ENCODE data around the gene CLDN4.

Gene CLDN4

GRCh38 chr7:73871163-73872011 is 40.6 kb downstream of the CLDN4 start:
- no peak overlapping the region for H3K4me3 ChIP-seq (ENCODE audit: low read length in 2 of 2)
- H3K9ac ChIP-seq (ENCODE audit: low read depth in 1 of 2, low read length in 2 of 2), result no peak overlapping the region
- no peaks in the 10 kb centered on the region for H3K9me3 ChIP-seq (ENCODE audit: control insufficient read depth in 2 of 2, low read length in 2 of 2)
- H3K36me3 ChIP-seq (ENCODE audit: control insufficient read depth in 2 of 2, insufficient read depth in 2 of 2, low read length in 2 of 2), result no peaks in the 10 kb centered on the region
- H3K27me3 ChIP-seq (ENCODE audit: control insufficient read depth in 2 of 2, insufficient read depth in 2 of 2, low read length in 2 of 2), result no peaks in the 10 kb centered on the region
- peaks cover 8 to 16% of the 10 kb centered on the region in 2 donors for H3K4me1 ChIP-seq (ENCODE audit: control insufficient read depth in 2 of 2, insufficient read depth in 2 of 2, low read length in 2 of 2)
- H3K27ac ChIP-seq (ENCODE audit: low read depth in 2 of 2, low read length in 2 of 2), result no peak overlapping the region

GRCh38 chr7:73872056-73872908 is 41.5 kb downstream of the CLDN4 start:
- no peaks in the 10 kb centered on the region for H3K27me3 ChIP-seq (ENCODE audit: control insufficient read depth in 2 of 2, insufficient read depth in 2 of 2, low read length in 2 of 2)
- no peak overlapping the region for H3K9ac ChIP-seq (ENCODE audit: low read depth in 1 of 2, low read length in 2 of 2)
- H3K27ac ChIP-seq (ENCODE audit: low read depth in 2 of 2, low read length in 2 of 2), result no peak overlapping the region
- H3K4me1 ChIP-seq (ENCODE audit: control insufficient read depth in 2 of 2, insufficient read depth in 2 of 2, low read length in 2 of 2), result peaks cover 8 to 16% of the 10 kb centered on the region in 2 donors
- no peaks in the 10 kb centered on the region for H3K9me3 ChIP-seq (ENCODE audit: control insufficient read depth in 2 of 2, low read length in 2 of 2)
- H3K4me3 ChIP-seq (ENCODE audit: low read length in 2 of 2), result no peak overlapping the region
- no peaks in the 10 kb centered on the region for H3K36me3 ChIP-seq (ENCODE audit: control insufficient read depth in 2 of 2, insufficient read depth in 2 of 2, low read length in 2 of 2)

- Histone ChIP-seq H3K9me3 (ENCODE audit: control insufficient read depth in 2 of 2, low read length in 2 of 2) (no peaks in the 10 kb centered on the region), H3K4me3 (ENCODE audit: low read length in 2 of 2) (no peak overlapping the region), H3K36me3 (ENCODE audit: control insufficient read depth in 2 of 2, insufficient read depth in 2 of 2, low read length in 2 of 2) (no peaks in the 10 kb centered on the region), H3K27me3 (ENCODE audit: control insufficient read depth in 2 of 2, insufficient read depth in 2 of 2, low read length in 2 of 2) (no peaks in the 10 kb centered on the region), H3K4me1 (ENCODE audit: control insufficient read depth in 2 of 2, insufficient read depth in 2 of 2, low read length in 2 of 2) (peaks cover 11 to 16% of the 10 kb centered on the region in 2 donors), H3K9ac (ENCODE audit: low read depth in 1 of 2, low read length in 2 of 2) (no peak overlapping the region), H3K27ac (ENCODE audit: low read depth in 2 of 2, low read length in 2 of 2) (no peak overlapping the region)
These were observed 45.6 kb downstream of the CLDN4 start for GRCh38 chr7:73876361-73876760.

- H3K4me1 ChIP-seq (ENCODE audit: control insufficient read depth in 2 of 2, insufficient read depth in 2 of 2, low read length in 2 of 2), result peaks cover 5 to 17% of the 10 kb centered on the region in 2 donors
- no peak overlapping the region for H3K4me3 ChIP-seq (ENCODE audit: low read length in 2 of 2)
- no peaks in the 10 kb centered on the region for H3K9me3 ChIP-seq (ENCODE audit: control insufficient read depth in 2 of 2, low read length in 2 of 2)
- H3K27me3 ChIP-seq (ENCODE audit: control insufficient read depth in 2 of 2, insufficient read depth in 2 of 2, low read length in 2 of 2), result no peaks in the 10 kb centered on the region
- no peak overlapping the region for H3K9ac ChIP-seq (ENCODE audit: low read depth in 1 of 2, low read length in 2 of 2)
- H3K27ac ChIP-seq (ENCODE audit: low read depth in 2 of 2, low read length in 2 of 2), result no peak overlapping the region
- H3K36me3 ChIP-seq (ENCODE audit: control insufficient read depth in 2 of 2, insufficient read depth in 2 of 2, low read length in 2 of 2), result no peaks in the 10 kb centered on the region
These were observed 46.2 kb downstream of the CLDN4 start for GRCh38 chr7:73876973-73877372.

- no peaks in the 10 kb centered on the region for H3K36me3 ChIP-seq (ENCODE audit: control insufficient read depth in 2 of 2, insufficient read depth in 2 of 2, low read length in 2 of 2)
- no peaks in the 10 kb centered on the region for H3K27me3 ChIP-seq (ENCODE audit: control insufficient read depth in 2 of 2, insufficient read depth in 2 of 2, low read length in 2 of 2)
- H3K9ac ChIP-seq (ENCODE audit: low read depth in 1 of 2, low read length in 2 of 2), result no peak overlapping the region
- H3K4me3 ChIP-seq (ENCODE audit: low read length in 2 of 2), result no peak overlapping the region
- no peaks in the 10 kb centered on the region for H3K9me3 ChIP-seq (ENCODE audit: control insufficient read depth in 2 of 2, low read length in 2 of 2)
- no peak overlapping the region for H3K27ac ChIP-seq (ENCODE audit: low read depth in 2 of 2, low read length in 2 of 2)
- peaks cover 4 to 17% of the 10 kb centered on the region in 2 donors for H3K4me1 ChIP-seq (ENCODE audit: control insufficient read depth in 2 of 2, insufficient read depth in 2 of 2, low read length in 2 of 2)
These were observed 49.3 kb downstream of the CLDN4 start for GRCh38 chr7:73879977-73880681.

GRCh38 chr7:73880755-73881328 is 50.0 kb downstream of the CLDN4 start:
- Histone ChIP-seq H3K9me3 (ENCODE audit: control insufficient read depth in 2 of 2, low read length in 2 of 2) (no peaks in the 10 kb centered on the region), H3K4me3 (ENCODE audit: low read length in 2 of 2) (no peak overlapping the region), H3K9ac (ENCODE audit: low read depth in 1 of 2, low read length in 2 of 2) (no peak overlapping the region), H3K27ac (ENCODE audit: low read depth in 2 of 2, low read length in 2 of 2) (no peak overlapping the region), H3K27me3 (ENCODE audit: control insufficient read depth in 2 of 2, insufficient read depth in 2 of 2, low read length in 2 of 2) (no peaks in the 10 kb centered on the region), H3K4me1 (ENCODE audit: control insufficient read depth in 2 of 2, insufficient read depth in 2 of 2, low read length in 2 of 2) (peaks cover 4 to 17% of the 10 kb centered on the region in 2 donors), H3K36me3 (ENCODE audit: control insufficient read depth in 2 of 2, insufficient read depth in 2 of 2, low read length in 2 of 2) (no peaks in the 10 kb centered on the region)

GRCh38 chr7:73881352-73882046 is 50.7 kb downstream of the CLDN4 start:
- no peak overlapping the region for H3K4me3 ChIP-seq (ENCODE audit: low read length in 2 of 2)
- H3K9me3 ChIP-seq (ENCODE audit: control insufficient read depth in 2 of 2, low read length in 2 of 2), result no peaks in the 10 kb centered on the region
- no peak overlapping the region for H3K27ac ChIP-seq (ENCODE audit: low read depth in 2 of 2, low read length in 2 of 2)
- H3K4me1 ChIP-seq (ENCODE audit: control insufficient read depth in 2 of 2, insufficient read depth in 2 of 2, low read length in 2 of 2), result peaks cover 4 to 17% of the 10 kb centered on the region in 2 donors
- H3K27me3 ChIP-seq (ENCODE audit: control insufficient read depth in 2 of 2, insufficient read depth in 2 of 2, low read length in 2 of 2), result no peaks in the 10 kb centered on the region
- H3K9ac ChIP-seq (ENCODE audit: low read depth in 1 of 2, low read length in 2 of 2), result no peak overlapping the region
- H3K36me3 ChIP-seq (ENCODE audit: control insufficient read depth in 2 of 2, insufficient read depth in 2 of 2, low read length in 2 of 2), result no peaks in the 10 kb centered on the region

- Histone ChIP-seq H3K36me3 (ENCODE audit: control insufficient read depth in 2 of 2, insufficient read depth in 2 of 2, low read length in 2 of 2) (no peaks in the 10 kb centered on the region), H3K9me3 (ENCODE audit: control insufficient read depth in 2 of 2, low read length in 2 of 2) (no peaks in the 10 kb centered on the region), H3K9ac (ENCODE audit: low read depth in 1 of 2, low read length in 2 of 2) (no peak overlapping the region), H3K27me3 (ENCODE audit: control insufficient read depth in 2 of 2, insufficient read depth in 2 of 2, low read length in 2 of 2) (no peaks in the 10 kb centered on the region), H3K27ac (ENCODE audit: low read depth in 2 of 2, low read length in 2 of 2) (no peak overlapping the region), H3K4me3 (ENCODE audit: low read length in 2 of 2) (no peak overlapping the region), H3K4me1 (ENCODE audit: control insufficient read depth in 2 of 2, insufficient read depth in 2 of 2, low read length in 2 of 2) (peaks cover 7 to 17% of the 10 kb centered on the region in 2 donors)
These were observed 51.2 kb downstream of the CLDN4 start for GRCh38 chr7:73882047-73882402.

All from mucosa of rectum (tissue), 2 donors.